Cardiac muscle cell (in vitro differentiated cells and primary cell): Measurements from ENCODE around the gene MRPS23. TPM values are rescaled to one million over a fixed set of nuclear protein-coding genes. Genes with fewer than 3 reads are reported as not detected.
A peak's percentile ranks its signal among the peaks of the same experiment; 100 is the strongest.

ENCODE experiments used
- DNase-seq, 2 donors: peaks; one replicate each; pipeline versions ENCODE4 v3.0.0 to v3.0.0-alpha.2; 2010 to 2017; ENCODE audit warnings: low read depth in 1 of 2, low spot score in 1 of 2
- H3K27ac ChIP-seq: fragments of 200-600 bp; sonication (generic); 2 replicates; pipeline ENCODE4 v1.5.1; 2016
- H3K27me3 ChIP-seq: fragments of 200-600 bp; sonication (generic); 2 replicates; pipeline ENCODE4 v1.6.0; 2016; ENCODE audit warnings: control low read depth
- H3K36me3 ChIP-seq: fragments of 200-600 bp; sonication (generic); 2 replicates; pipeline ENCODE4 v1.5.1; 2016; ENCODE audit warnings: control low read depth
- H3K4me1 ChIP-seq: fragments of 200-600 bp; sonication (generic); 2 replicates; pipeline ENCODE4 v1.8.1; 2017; ENCODE audit warnings: low read depth, mild to moderate bottlenecking, mixed run types
- H3K4me3 ChIP-seq: fragments of 200-600 bp; sonication (generic); 2 replicates; pipeline ENCODE4 v1.5.1; 2016; ENCODE audit warnings: mild to moderate bottlenecking
- H3K9me3 ChIP-seq: fragments of 200-600 bp; sonication (generic); 2 replicates; pipeline ENCODE4 v1.5.1; 2017; ENCODE audit warnings: low read depth, mild to moderate bottlenecking, control low read depth
- CTCF ChIP-seq: IDR thresholded peaks from 2 replicates; pipeline ENCODE4 v1.5.1; 2012; ENCODE audit warnings: low read depth, mild to moderate bottlenecking, low read length
- polyA plus RNA-seq: library from polyadenylated mRNA; unstranded; fragments of >200 nt; fragmentation: Nextera tagmentation; extraction: Ambion mirVana; gene quantifications from 2 replicates; pipeline ENCODE4 v1.2.1, GENCODE V29; 2016
- total RNA-seq: library from RNA; depleted of rRNA; stranded (reverse); fragments of >200 nt; gene quantifications from 2 replicates; pipeline ENCODE4 v1.2.3, GENCODE V29; 2016

The MRPS23 gene
- total and polyA plus RNA-seq, 2 experiments from 2014 or later, result 24.4 to 87.9 TPM

GRCh38 chr17:57869617-57870282 is 19.9 kb upstream of the MRPS23 start:
- Histone ChIP-seq H3K27me3 (no peaks in the 10 kb centered on the region), H3K27ac (no peak overlapping the region), H3K9me3 (no peaks in the 10 kb centered on the region), H3K4me1 (peaks cover 11% of the 10 kb centered on the region), H3K4me3 (no peak overlapping the region), H3K36me3 (no peaks in the 10 kb centered on the region)
- peak in 1 of 2 donors; percentile 78 for DNase-seq
- no peak for TF ChIP-seq CTCF

GRCh38 chr17:57868910-57869616 is 19.2 kb upstream of the MRPS23 start:
- Histone ChIP-seq H3K4me1 (peaks cover 4% of the 10 kb centered on the region), H3K36me3 (no peaks in the 10 kb centered on the region), H3K27ac (no peak overlapping the region), H3K4me3 (no peak overlapping the region), H3K27me3 (no peaks in the 10 kb centered on the region), H3K9me3 (no peaks in the 10 kb centered on the region)
- TF ChIP-seq CTCF, result no peak
- no peak for DNase-seq

- peak in 1 of 2 donors; percentile 91 for DNase-seq
- Histone ChIP-seq H3K4me3 (no peak overlapping the region), H3K27ac (no peak overlapping the region), H3K27me3 (no peaks in the 10 kb centered on the region), H3K9me3 (no peaks in the 10 kb centered on the region), H3K36me3 (no peaks in the 10 kb centered on the region), H3K4me1 (no peaks in the 10 kb centered on the region)
- TF ChIP-seq CTCF, result peak; percentile 55
Measured at GRCh38 chr17:57868007-57868909, 18.4 kb upstream of the MRPS23 start.

- Histone ChIP-seq H3K27me3 (peaks cover 3% of the 10 kb centered on the region), H3K4me1 (no peaks in the 10 kb centered on the region), H3K27ac (no peak overlapping the region), H3K9me3 (no peaks in the 10 kb centered on the region), H3K36me3 (no peaks in the 10 kb centered on the region), H3K4me3 (no peak overlapping the region)
- no peak for TF ChIP-seq CTCF
- DNase-seq, result no peak
Measured at GRCh38 chr17:57867126-57867525, 17.3 kb upstream of the MRPS23 start.

GRCh38 chr17:57866723-57867122 is 16.9 kb upstream of the MRPS23 start:
- no peak overlapping the region for H3K4me3 ChIP-seq
- H3K9me3 ChIP-seq, result no peaks in the 10 kb centered on the region
- H3K27ac ChIP-seq, result no peak overlapping the region
- DNase-seq, result no peak
- H3K27me3 ChIP-seq, result peaks cover 3% of the 10 kb centered on the region
- TF ChIP-seq CTCF, result no peak
- no peaks in the 10 kb centered on the region for H3K4me1 ChIP-seq
- H3K36me3 ChIP-seq, result no peaks in the 10 kb centered on the region
